B cell (primary cell): ENCODE results near the gene GPR62. TPM values are rescaled to one million over a fixed set of nuclear protein-coding genes. Genes with fewer than 3 reads are reported as not detected.

ENCODE experiments used
- ATAC-seq: fragments of 200-7000 bp; cut with Tn5 transposase; one replicate; pipeline ENCODE4 v1.10.0; 2021; ENCODE audit warnings: low read depth, mild to moderate bottlenecking, moderate number of reproducible peaks, moderate library complexity
- CTCF ChIA-PET: fragments of 350-600 bp; sonication (Branson Sonifier 250); formaldehyde crosslinking; loops from one replicate; lab custom pipeline; 2021; ENCODE audit warnings: antibody characterized with exemption, inconsistent platforms; lab: Charles Lee
- POLR2A ChIA-PET: fragments of 350-600 bp; sonication (Branson Sonifier 250); formaldehyde crosslinking; loops from one replicate; lab custom pipeline; 2021; ENCODE audit warnings: antibody characterized with exemption; lab: Charles Lee
- DNase-seq: peaks from one replicate; pipeline ENCODE4 v3.0.0; 2013
- H2AFZ ChIP-seq: 2 replicates; pipeline ENCODE4 v1.6.1; 2012; ENCODE audit warnings: mild to moderate bottlenecking, low read depth, low read length; ENCODE audit not compliant: insufficient read depth, poor library complexity, severe bottlenecking
- H3K27ac ChIP-seq, 2 donors: 1 replicate in 1 of 2; 2 replicates in 1 of 2; pipeline ENCODE4 v1.5.1; 2012 to 2013; ENCODE audit warnings: low read length in 2 of 2, mild to moderate bottlenecking in 2 of 2, moderate library complexity in 1 of 2
- H3K27me3 ChIP-seq, 4 experiments: fragments of 200-600 bp in 1 of 4; sonication (generic) in 1 of 4; replicated peaks in 1 of 4; 1 replicate in 2 of 4; 2 replicates in 2 of 4; pipeline versions ENCODE4 v1.6.1 to v1.7.0; 2013 to 2016; ENCODE audit warnings: low read length in 3 of 4, mild to moderate bottlenecking in 2 of 4, mixed read lengths in 1 of 4, moderate library complexity in 1 of 4; ENCODE audit not compliant: insufficient read depth in 4 of 4, control insufficient read depth in 3 of 4; ENCODE audit errors: control extremely low read depth in 1 of 4
- H3K36me3 ChIP-seq, 2 experiments: replicated peaks in 1 of 2; 1 replicate in 1 of 2; 2 replicates in 1 of 2; pipeline versions ENCODE4 v1.6.1 to v1.7.1; 2013; ENCODE audit warnings: low read length in 1 of 2; ENCODE audit not compliant: insufficient read depth in 2 of 2, control insufficient read depth in 1 of 2; ENCODE audit errors: control extremely low read depth in 1 of 2, extremely low read depth in 1 of 2
- H3K4me1 ChIP-seq, 2 donors: fragments of 200-600 bp in 1 of 2; sonication (generic) in 1 of 2; 1 replicate in 1 of 2; 2 replicates in 1 of 2; pipeline versions ENCODE4 v1.5.1 to v1.6.1; 2013 to 2017; ENCODE audit warnings: low read length in 2 of 2; ENCODE audit not compliant: control insufficient read depth in 2 of 2, insufficient read depth in 2 of 2
- H3K4me2 ChIP-seq: replicated peaks from 2 replicates; pipeline ENCODE3; 2012; ENCODE audit warnings: mild to moderate bottlenecking, low read depth, low read length; ENCODE audit not compliant: poor library complexity, severe bottlenecking
- H3K4me3 ChIP-seq, 5 experiments: fragments of 200-600 bp in 1 of 5; sonication (generic) in 1 of 5; 1 replicate in 3 of 5; 2 replicates in 2 of 5; pipeline versions ENCODE4 v1.5.1 to v1.7.0; 2011 to 2016; ENCODE audit warnings: low read length in 4 of 5, mild to moderate bottlenecking in 4 of 5, low read depth in 2 of 5, control low read depth in 1 of 5, moderate library complexity in 1 of 5; ENCODE audit not compliant: insufficient read depth in 1 of 5; ENCODE audit errors: control extremely low read depth in 1 of 5, extremely low read depth in 1 of 5
- H3K79me2 ChIP-seq: fragments of 200-600 bp; sonication (generic); one replicate; pipeline ENCODE4 v1.6.0; 2016; ENCODE audit warnings: low read length; ENCODE audit not compliant: control insufficient read depth, insufficient read depth
- H3K9ac ChIP-seq: fragments of 200-600 bp; sonication (generic); 2 replicates; pipeline ENCODE4 v1.6.1; 2017; ENCODE audit warnings: mild to moderate bottlenecking, low read length, moderate library complexity
- H3K9me3 ChIP-seq, 3 donors: one replicate each; pipeline versions ENCODE4 v1.6.1 to v1.7.1; 2013; ENCODE audit warnings: low read length in 2 of 3; ENCODE audit not compliant: control insufficient read depth in 2 of 3, insufficient read depth in 1 of 3; ENCODE audit errors: control extremely low read depth in 1 of 3
- H4K20me1 ChIP-seq: 2 replicates; pipeline ENCODE4 v1.6.0; 2012; ENCODE audit warnings: mild to moderate bottlenecking, low read length; ENCODE audit not compliant: insufficient read depth, control insufficient read depth, poor library complexity, severe bottlenecking
- H3K27ac Mint-ChIP-seq: one replicate; pipeline ENCODE4 v1.8.0; 2021; ENCODE audit warnings: mixed read lengths
- H3K27me3 Mint-ChIP-seq: one replicate; pipeline ENCODE4 v1.8.0; 2021; ENCODE audit warnings: mixed read lengths
- H3K4me1 Mint-ChIP-seq: one replicate; pipeline ENCODE4 v1.8.0; 2021; ENCODE audit warnings: mixed read lengths
- H3K4me3 Mint-ChIP-seq: one replicate; pipeline ENCODE4 v1.8.0; 2021; ENCODE audit warnings: mixed read lengths
- H3K9me3 Mint-ChIP-seq: one replicate; pipeline ENCODE4 v1.8.0; 2022; ENCODE audit warnings: mixed read lengths; ENCODE audit not compliant: insufficient read depth
- EZH2 ChIP-seq: IDR thresholded peaks from 2 replicates; pipeline ENCODE4 v1.6.1; 2012; ENCODE audit warnings: borderline replicate concordance, low read depth, mild to moderate bottlenecking, moderate library complexity, low read length; ENCODE audit not compliant: insufficient read depth, poor library complexity, severe bottlenecking
- WGBS: methylation state at CpG from one replicate; pipeline ENCODE4 v1.1.5; 2013; ENCODE audit warnings: missing lambda C conversion rate; ENCODE audit not compliant: insufficient coverage; 5-methylcytosine and 5-hydroxymethylcytosine counted together
- intact Hi-C: fragments of 100-400 bp; cut with micrococcal nuclease; formaldehyde crosslinking; loops from one replicate; pipeline ENCODE4 v1.10.0; 2022
- polyA plus RNA-seq: library from polyadenylated mRNA; depleted of rRNA; stranded (reverse); fragments of >200 nt; gene quantifications from 2 replicates; pipeline ENCODE4 v1.2.3, GENCODE V29; 2012
- total RNA-seq, 2 donors: library from RNA; stranded (reverse); fragments of 120-200 nt in 1 of 2; gene quantifications; 1 replicate in 1 of 2; 2 replicates in 1 of 2; pipeline versions ENCODE4 v1.2.3 to v1.2.4, GENCODE V29; 2013 to 2022
- TF ChIP-seq, protein P1 (sequence below): fragments of 200-600 bp; IDR thresholded peaks from one replicate; pipeline ENCODE4 v1.8.0; 2022; ENCODE audit warnings: antibody characterized with exemption, mild to moderate bottlenecking

The GPR62 gene
- total and polyA plus RNA-seq, 2 donors (not counting 1 experiment from before 2014, with no cell fraction given) = not detected

DNA sequence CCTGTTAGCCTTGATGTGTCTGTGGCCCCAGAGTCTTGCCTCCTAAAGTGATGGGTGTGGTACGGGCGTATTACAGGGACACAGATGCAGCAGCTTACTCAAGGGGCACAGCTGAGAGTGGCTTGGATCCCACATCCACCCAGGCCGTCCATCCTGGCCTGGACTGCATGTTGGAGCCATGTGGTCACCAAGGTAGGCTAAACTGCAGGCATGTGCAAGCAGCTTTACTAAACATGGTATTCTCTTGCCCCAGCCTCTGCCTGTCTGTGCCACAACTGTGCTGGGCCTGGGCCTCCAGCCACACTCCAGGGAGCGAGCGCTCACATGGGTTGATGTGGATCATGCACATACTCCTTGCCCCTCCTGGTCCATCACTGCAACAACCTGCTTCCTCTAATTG is 6.1 kb upstream of the GPR62 start:
- peaks cover 0 to 7% (median 2%) of the 10 kb centered on the region in 4 experiments for H3K27me3 ChIP-seq
- H3K79me2 ChIP-seq = no peaks in the 10 kb centered on the region
- Mint-ChIP-seq H3K4me3 (no peak overlapping the region), H3K4me1 (no peaks in the 10 kb centered on the region), H3K27me3 (peaks cover 15% of the 10 kb centered on the region), H3K27ac (no peak overlapping the region), H3K9me3 (no peaks in the 10 kb centered on the region)
- 99% methylated on average over 5 of the region's 5 CpGs for WGBS
- H3K9ac ChIP-seq = no peak overlapping the region
- H2AFZ ChIP-seq = no peak overlapping the region
- ChIA-PET POLR2A (no interaction called here), CTCF (no interaction called here)
- no peak for DNase-seq
- no peaks in the 10 kb centered on the region for H4K20me1 ChIP-seq
- no peak overlapping the region for H3K4me2 ChIP-seq
- no peak for ATAC-seq
- no peaks in the 10 kb centered on the region for H3K4me1 ChIP-seq
- H3K27ac ChIP-seq = no peak overlapping the region
- H3K9me3 ChIP-seq = no peaks in the 10 kb centered on the region
- no peak overlapping the region for H3K4me3 ChIP-seq
- intact Hi-C loops = no loop called here
- no peaks in the 10 kb centered on the region for H3K36me3 ChIP-seq
- TF ChIP-seq, protein P1, sequence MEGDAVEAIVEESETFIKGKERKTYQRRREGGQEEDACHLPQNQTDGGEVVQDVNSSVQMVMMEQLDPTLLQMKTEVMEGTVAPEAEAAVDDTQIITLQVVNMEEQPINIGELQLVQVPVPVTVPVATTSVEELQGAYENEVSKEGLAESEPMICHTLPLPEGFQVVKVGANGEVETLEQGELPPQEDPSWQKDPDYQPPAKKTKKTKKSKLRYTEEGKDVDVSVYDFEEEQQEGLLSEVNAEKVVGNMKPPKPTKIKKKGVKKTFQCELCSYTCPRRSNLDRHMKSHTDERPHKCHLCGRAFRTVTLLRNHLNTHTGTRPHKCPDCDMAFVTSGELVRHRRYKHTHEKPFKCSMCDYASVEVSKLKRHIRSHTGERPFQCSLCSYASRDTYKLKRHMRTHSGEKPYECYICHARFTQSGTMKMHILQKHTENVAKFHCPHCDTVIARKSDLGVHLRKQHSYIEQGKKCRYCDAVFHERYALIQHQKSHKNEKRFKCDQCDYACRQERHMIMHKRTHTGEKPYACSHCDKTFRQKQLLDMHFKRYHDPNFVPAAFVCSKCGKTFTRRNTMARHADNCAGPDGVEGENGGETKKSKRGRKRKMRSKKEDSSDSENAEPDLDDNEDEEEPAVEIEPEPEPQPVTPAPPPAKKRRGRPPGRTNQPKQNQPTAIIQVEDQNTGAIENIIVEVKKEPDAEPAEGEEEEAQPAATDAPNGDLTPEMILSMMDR = no peak
- TF ChIP-seq EZH2 = no peak

DNA sequence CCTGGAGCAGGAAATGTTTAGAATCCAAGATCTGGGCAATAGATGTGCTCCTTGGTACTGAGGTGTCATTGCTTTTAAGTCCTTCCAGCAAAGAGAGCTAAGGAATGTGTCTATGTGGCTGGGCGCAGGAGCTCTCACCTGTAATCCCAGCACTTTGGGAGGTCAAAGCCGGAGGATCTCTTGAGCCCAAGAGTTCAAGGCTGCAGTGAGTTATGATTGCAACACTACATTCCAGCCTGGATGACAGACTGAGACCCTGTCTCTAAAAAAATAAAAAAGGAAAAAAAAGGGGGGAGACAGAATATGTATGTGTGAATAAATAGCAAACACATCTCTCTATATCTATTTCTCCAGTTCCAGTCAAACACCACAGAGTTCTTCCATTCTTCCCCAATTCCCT is 4.3 kb upstream of the GPR62 start:
- ATAC-seq (no peak), DNase-seq (no peak)
- no peaks in the 10 kb centered on the region for H3K79me2 ChIP-seq
- intact Hi-C loops = no loop called here
- no peaks in the 10 kb centered on the region for H4K20me1 ChIP-seq
- no CpG with 5 or more reads among the region's 2 CpGs for WGBS
- H3K27ac ChIP-seq = no peak overlapping the region
- POLR2A ChIA-PET = no interaction called here
- H3K4me1 ChIP-seq = peaks cover 0 to 4% of the 10 kb centered on the region in 2 donors
- peaks cover 0 to 6% (median 0%) of the 10 kb centered on the region in 3 donors for H3K9me3 ChIP-seq
- CTCF ChIA-PET = no interaction called here
- H3K27me3 ChIP-seq = peaks cover 0 to 20% (median 13%) of the 10 kb centered on the region in 4 experiments
- TF ChIP-seq, protein P1 = no peak
- TF ChIP-seq EZH2 = no peak
- Mint-ChIP-seq H3K27me3 (peaks cover 17% of the 10 kb centered on the region), H3K27ac (no peak overlapping the region), H3K4me3 (no peak overlapping the region), H3K9me3 (no peaks in the 10 kb centered on the region), H3K4me1 (no peaks in the 10 kb centered on the region)
- no peak overlapping the region for H3K9ac ChIP-seq
- no peaks in the 10 kb centered on the region for H3K36me3 ChIP-seq
- no peak overlapping the region for H2AFZ ChIP-seq
- no peak overlapping the region for H3K4me3 ChIP-seq
- H3K4me2 ChIP-seq = no peak overlapping the region
